Endodermal cell (in vitro differentiated cells): ENCODE results near the gene KCTD17. TPM values are rescaled to one million over a fixed set of nuclear protein-coding genes. Genes with fewer than 3 reads are reported as not detected.

Source experiments
- DNase-seq: peaks from one replicate; pipeline ENCODE4 v3.0.0-alpha.2; 2017
- H3K27ac ChIP-seq: 2 replicates; pipeline ENCODE4 v1.5.1; 2013; ENCODE audit warnings: mild to moderate bottlenecking, low read depth, low read length, moderate library complexity
- H3K27me3 ChIP-seq: 2 replicates; pipeline ENCODE4 v1.6.1; 2013; ENCODE audit warnings: mild to moderate bottlenecking, low read length, moderate library complexity; ENCODE audit not compliant: insufficient read depth, control insufficient read depth, poor library complexity, severe bottlenecking
- H3K36me3 ChIP-seq: 2 replicates; pipeline ENCODE4 v1.7.0; 2013; ENCODE audit warnings: mild to moderate bottlenecking, low read length, moderate library complexity; ENCODE audit not compliant: control insufficient read depth, insufficient read depth
- H3K4me1 ChIP-seq: one replicate; pipeline ENCODE4 v1.7.0; 2013; ENCODE audit warnings: low read length; ENCODE audit not compliant: control insufficient read depth, insufficient read depth
- H3K4me3 ChIP-seq: 2 replicates; pipeline ENCODE4 v1.5.1; 2013; ENCODE audit warnings: mild to moderate bottlenecking, low read length, moderate library complexity
- H3K9ac ChIP-seq: 2 replicates; pipeline ENCODE4 v1.6.1; 2013; ENCODE audit warnings: mild to moderate bottlenecking, low read length, moderate library complexity; ENCODE audit not compliant: poor library complexity, severe bottlenecking; ENCODE audit errors: extremely low read depth
- H3K9me3 ChIP-seq: 2 replicates; pipeline ENCODE4 v1.6.1; 2013; ENCODE audit warnings: mild to moderate bottlenecking, low read length, moderate library complexity; ENCODE audit not compliant: control insufficient read depth
- H3K27ac Mint-ChIP-seq: 2 replicates; pipeline ENCODE4 v1.8.0; 2020; ENCODE audit warnings: mixed read lengths
- H3K27me3 Mint-ChIP-seq: 2 replicates; pipeline ENCODE4 v1.8.0; 2021; ENCODE audit warnings: mild to moderate bottlenecking, mixed read lengths; ENCODE audit not compliant: insufficient read depth
- H3K36me3 Mint-ChIP-seq: 2 replicates; pipeline ENCODE4 v1.8.0; 2020; ENCODE audit warnings: low read depth, mixed read lengths
- H3K4me1 Mint-ChIP-seq: 2 replicates; pipeline ENCODE4 v1.8.0; 2020; ENCODE audit warnings: mixed read lengths
- H3K4me3 Mint-ChIP-seq: 2 replicates; pipeline ENCODE4 v1.8.0; 2020; ENCODE audit warnings: mild to moderate bottlenecking, moderate library complexity, mixed read lengths
- H3K9me3 Mint-ChIP-seq: 2 replicates; pipeline ENCODE4 v1.8.0; 2020; ENCODE audit warnings: mild to moderate bottlenecking, mixed read lengths
- CTCF ChIP-seq: fragments of 200-600 bp; sonication (generic); conservative IDR thresholded peaks from 2 replicates; pipeline ENCODE4 v1.5.0; 2021; ENCODE audit warnings: antibody characterized with exemption, mild to moderate bottlenecking
- WGBS, 2 experiments: methylation state at CpG; one replicate each; pipeline versions ENCODE4 v1.1.5 to v1.1.7; 2013; ENCODE audit warnings: missing lambda C conversion rate in 2 of 2, mixed read lengths in 1 of 2; ENCODE audit not compliant: insufficient coverage in 1 of 2, insufficient read length in 1 of 2; 5-methylcytosine and 5-hydroxymethylcytosine counted together
- total RNA-seq, 2 donors: library from RNA; stranded (reverse); fragmentation: NEBNext Ultra II Directional in 1 of 2; extraction: Animal tissue kit (Norgen Biotek cat#: 25700) in 1 of 2; gene quantifications; 2 replicates in 1 of 2; 3 replicates in 1 of 2; pipeline ENCODE4 v1.2.1, GENCODE V29; 2021

KCTD17 gene
- total RNA-seq, 2 donors from 2014 or later: 35.4 to 37.0 TPM

DNA sequence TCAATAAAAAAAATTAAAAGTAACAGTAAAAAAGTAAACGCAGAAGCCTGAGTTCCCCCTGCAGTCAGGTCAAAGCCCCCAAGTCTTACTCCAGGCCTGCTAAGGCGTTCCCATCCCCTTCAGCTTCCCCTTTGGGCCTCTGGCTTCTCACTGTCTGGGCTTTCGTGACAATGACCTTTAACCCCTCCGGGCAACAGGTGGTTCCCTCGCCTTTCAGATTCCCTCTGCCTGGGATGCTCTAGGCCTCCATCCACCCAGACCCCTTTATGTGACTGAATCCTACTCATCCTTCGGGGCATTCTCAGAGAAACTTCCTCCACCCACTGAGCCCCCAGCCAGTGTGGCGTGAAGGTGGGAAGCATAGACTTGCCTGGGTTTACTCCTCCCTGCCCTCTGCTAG is 24.0 kb upstream of the KCTD17 start:
- Mint-ChIP-seq H3K27me3 (no peaks in the 10 kb centered on the region), H3K4me3 (no peak overlapping the region), H3K36me3 (peaks cover 38% of the 10 kb centered on the region), H3K4me1 (peaks cover 7% of the 10 kb centered on the region), H3K27ac (no peak overlapping the region), H3K9me3 (no peaks in the 10 kb centered on the region)
- Histone ChIP-seq H3K36me3 (peaks cover 24% of the 10 kb centered on the region), H3K9ac (no peak overlapping the region), H3K9me3 (no peaks in the 10 kb centered on the region), H3K27ac (no peak overlapping the region), H3K4me3 (no peak overlapping the region), H3K27me3 (no peaks in the 10 kb centered on the region), H3K4me1 (no peaks in the 10 kb centered on the region)
- no peak for DNase-seq
- 93 to 96% methylated on average over 4 to 7 of the region's 7 CpGs for WGBS, 2 experiments
- no peak for TF ChIP-seq CTCF

- no peak for TF ChIP-seq CTCF
- H3K9me3 ChIP-seq: no peaks in the 10 kb centered on the region
- Mint-ChIP-seq H3K9me3 (no peaks in the 10 kb centered on the region), H3K36me3 (peaks cover 38% of the 10 kb centered on the region), H3K4me1 (peaks cover 19% of the 10 kb centered on the region), H3K27me3 (no peaks in the 10 kb centered on the region), H3K4me3 (no peak overlapping the region), H3K27ac (no peak overlapping the region)
- no peaks in the 10 kb centered on the region for H3K4me1 ChIP-seq
- no peaks in the 10 kb centered on the region for H3K27me3 ChIP-seq
- no peak overlapping the region for H3K27ac ChIP-seq
- whole genome bisulfite sequencing, 2 experiments: 94 to 100% methylated on average over 10 to 22 of the region's 22 CpGs
- H3K9ac ChIP-seq: no peak overlapping the region
- no peak for DNase-seq
- H3K4me3 ChIP-seq: no peak overlapping the region
- peaks cover 24% of the 10 kb centered on the region for H3K36me3 ChIP-seq
These were observed 22.6 kb upstream of the KCTD17 start for GRCh38 chr22:37028692-37029674.

DNA sequence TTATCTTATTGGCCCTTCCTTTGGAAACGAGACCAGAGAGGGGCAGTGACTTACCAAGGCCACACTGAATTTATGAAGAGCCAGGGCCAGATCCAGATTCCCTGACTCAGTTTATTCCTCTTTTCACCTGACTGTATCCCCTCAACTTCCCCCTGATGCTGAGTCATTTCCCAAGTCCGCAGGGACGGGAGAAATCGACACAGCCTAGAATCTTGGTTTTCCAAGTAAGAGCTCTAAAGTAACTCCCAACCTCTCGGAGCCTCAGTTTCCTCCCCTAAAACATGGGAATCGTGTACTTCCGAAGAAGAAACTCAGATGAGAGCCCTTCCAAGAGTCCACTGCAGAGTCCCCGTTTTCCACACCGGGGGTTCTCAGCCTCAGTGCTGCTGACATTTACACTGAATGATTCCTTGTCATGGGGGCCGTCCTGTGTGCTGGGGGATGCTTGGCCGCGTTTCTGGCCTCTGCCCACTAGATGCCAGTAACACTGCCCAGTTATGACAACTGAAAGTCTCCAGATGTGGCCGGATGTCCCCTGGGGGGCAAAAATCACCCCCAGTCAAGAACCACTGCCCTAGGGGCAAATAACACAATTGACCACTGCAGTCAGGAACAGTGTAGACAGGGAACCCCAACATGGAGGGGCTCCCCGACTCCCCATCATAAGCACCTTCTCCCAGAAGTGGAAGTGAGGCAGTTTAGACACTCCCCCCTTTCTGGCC is 20.8 kb upstream of the KCTD17 start:
- peak overlapping the region; percentile 48 for H3K27ac Mint-ChIP-seq
- no peak overlapping the region for H3K4me3 Mint-ChIP-seq
- Histone ChIP-seq H3K27ac (no peak overlapping the region), H3K9ac (no peak overlapping the region), H3K36me3 (peaks cover 13% of the 10 kb centered on the region), H3K4me3 (no peak overlapping the region), H3K27me3 (no peaks in the 10 kb centered on the region), H3K9me3 (no peaks in the 10 kb centered on the region), H3K4me1 (no peaks in the 10 kb centered on the region)
- 84 to 88% methylated on average over 10 to 14 of the region's 14 CpGs for WGBS, 2 experiments
- peaks cover 27% of the 10 kb centered on the region for H3K36me3 Mint-ChIP-seq
- H3K4me1 Mint-ChIP-seq: peaks cover 19% of the 10 kb centered on the region
- peak; percentile 46 for TF ChIP-seq CTCF
- DNase-seq: peak; percentile 64
- H3K9me3 Mint-ChIP-seq: no peaks in the 10 kb centered on the region
- H3K27me3 Mint-ChIP-seq: no peaks in the 10 kb centered on the region
